NCI-H774 (cell line): ENCODE data around the gene EHBP1L1.

Experiments
- DNase-seq: peaks from one replicate; lab custom pipeline; 2025; lab: John Stamatoyannopoulos, UW

The EHBP1L1 gene

DNA sequence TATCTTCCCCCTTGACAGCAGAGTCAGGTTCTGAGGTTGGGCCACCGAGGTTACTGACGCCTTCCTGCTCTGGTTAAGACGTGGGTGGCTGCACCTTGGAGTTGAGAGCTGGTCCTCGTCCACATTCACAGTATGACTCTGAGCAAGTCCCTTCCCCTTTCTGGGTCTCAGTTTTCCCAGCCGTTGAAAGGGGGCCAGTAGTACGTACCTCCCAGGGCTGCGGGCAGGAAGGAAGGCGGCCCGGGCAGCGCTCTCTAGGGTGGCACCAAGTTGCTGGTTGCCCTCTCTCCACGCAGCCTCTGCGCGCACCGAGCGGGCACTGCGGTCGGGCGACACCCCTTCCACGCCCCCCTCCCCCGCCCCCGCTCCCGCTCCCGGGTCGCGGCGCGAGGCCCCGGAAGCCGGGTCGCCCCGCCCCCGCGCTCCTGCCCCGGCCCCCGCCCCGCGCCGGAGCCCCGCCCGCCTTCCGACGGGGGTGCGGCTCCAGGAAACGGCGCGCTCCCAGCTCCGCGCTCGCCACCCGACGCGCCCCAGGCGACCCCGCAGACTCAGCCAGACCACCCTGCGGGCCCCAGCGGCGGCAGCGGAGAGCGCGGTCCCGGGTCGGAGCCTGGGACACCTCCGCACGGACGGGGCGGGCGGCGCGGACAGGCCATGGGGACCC, at the start of gene EHBP1L1:
TSS of gene EHBP1L1 (plus strand) at position 486 of the 664 bp plus-strand sequence. CDS start 250 bp downstream, outside the sequence.
- DNase-seq = peak; percentile 75

DNA sequence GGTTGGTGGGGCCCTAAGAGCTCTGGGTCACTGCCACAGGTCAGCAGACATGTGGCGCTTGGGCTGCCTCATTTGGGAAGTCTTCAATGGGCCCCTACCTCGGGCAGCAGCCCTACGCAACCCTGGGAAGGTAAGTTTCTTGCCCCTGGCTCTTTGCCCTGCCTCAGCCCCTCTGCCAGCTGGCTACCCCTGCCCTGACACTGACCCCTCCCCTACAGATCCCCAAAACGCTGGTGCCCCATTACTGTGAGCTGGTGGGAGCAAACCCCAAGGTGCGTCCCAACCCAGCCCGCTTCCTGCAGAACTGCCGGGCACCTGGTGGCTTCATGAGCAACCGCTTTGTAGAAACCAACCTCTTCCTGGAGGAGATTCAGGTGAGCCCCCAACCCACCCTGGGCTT, 49.1 kb upstream of the EHBP1L1 start:
- no peak for DNase-seq

- no peak for DNase-seq
Measured at GRCh38 chr11:65528819-65529350, 47.0 kb upstream of the EHBP1L1 start.

DNA sequence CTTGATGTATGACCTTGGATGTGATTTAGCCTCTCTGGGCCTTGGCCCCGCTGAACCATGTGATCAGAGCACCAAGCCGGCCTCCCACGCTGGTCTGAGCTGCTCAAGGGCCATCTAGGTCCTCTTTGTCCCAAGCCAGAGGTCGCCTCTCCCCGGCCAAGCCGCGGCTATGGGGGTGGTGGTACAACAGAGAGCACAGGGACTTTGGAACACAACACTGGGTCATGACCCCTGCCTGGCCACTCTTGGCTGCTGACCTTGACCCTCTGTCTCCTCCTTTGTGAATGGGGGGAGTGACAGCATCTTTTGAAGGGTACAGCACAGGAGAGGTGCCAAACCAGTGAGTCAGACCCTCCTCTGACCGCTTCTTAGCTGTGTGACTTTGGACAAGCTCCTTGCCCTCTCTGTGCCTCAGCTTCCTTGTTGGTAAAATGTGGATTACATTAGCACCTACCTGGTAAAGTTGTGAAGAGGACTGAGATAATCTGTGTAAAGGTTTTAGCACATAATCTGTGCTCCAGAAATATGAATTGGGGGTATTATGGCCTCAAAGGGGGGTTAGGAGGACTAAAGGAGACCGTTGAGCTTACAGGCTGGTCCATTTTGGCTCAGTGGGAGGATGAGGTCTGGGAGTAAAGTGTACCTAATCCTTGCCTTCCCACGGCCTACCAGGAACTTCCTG, 46.2 kb upstream of the EHBP1L1 start:
- DNase-seq = no peak

DNA sequence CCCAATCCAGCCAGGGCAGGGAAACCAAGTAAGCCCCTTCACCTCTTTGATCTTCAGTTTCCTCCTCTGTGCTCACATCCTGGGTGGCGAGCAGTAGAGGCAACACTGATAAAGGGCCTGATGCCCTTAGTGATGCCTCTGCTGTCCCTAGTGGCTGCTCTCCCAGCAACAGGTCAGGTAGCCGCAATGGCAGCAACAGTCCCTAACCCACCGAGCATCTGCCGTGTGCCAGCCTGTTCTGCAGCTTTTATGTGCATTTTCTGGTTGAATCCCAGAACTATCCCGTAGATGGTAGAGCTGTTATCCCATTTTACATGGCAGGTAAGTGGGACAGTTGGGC, 45.7 kb upstream of the EHBP1L1 start:
- DNase-seq = no peak

- no peak for DNase-seq
Measured at GRCh38 chr11:65532388-65533064, 43.3 kb upstream of the EHBP1L1 start.

GRCh38 chr11:65535102-65535501, 40.8 kb upstream of the EHBP1L1 start:
- DNase-seq = no peak

- DNase-seq = no peak
Measured at GRCh38 chr11:65536412-65537295, 39.2 kb upstream of the EHBP1L1 start.

GRCh38 chr11:65537296-65537597, 38.6 kb upstream of the EHBP1L1 start:
- DNase-seq = no peak

DNA sequence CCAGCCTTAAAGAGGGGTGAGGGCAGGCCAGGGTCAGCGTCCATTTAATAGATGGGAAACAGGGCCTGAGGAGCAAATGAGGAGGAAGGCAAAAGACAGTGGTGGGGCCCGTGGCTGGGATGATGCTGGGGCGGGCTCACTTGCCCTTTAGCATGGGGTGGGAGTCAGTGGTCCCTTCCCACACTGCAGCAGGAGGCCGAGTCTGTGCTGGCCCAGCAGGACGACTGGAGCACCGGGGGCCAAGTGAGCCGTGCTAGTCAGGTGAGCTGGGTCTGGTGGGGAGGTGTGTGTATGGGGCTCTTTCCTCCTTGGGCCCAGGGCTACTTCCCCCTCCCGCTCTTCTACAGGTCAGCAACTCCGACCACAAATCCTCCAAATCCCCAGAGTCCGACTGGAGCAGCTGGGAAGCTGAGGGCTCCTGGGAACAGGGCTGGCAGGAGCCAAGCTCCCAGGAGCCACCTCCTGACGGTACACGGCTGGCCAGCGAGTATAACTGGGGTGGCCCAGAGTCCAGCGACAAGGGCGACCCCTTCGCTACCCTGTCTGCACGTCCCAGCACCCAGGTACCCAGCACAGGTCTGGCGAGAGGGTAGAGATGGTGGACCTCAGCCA, 38.1 kb upstream of the EHBP1L1 start:
- DNase-seq = no peak

GRCh38 chr11:65538232-65538914, 37.5 kb upstream of the EHBP1L1 start:
- DNase-seq = no peak

DNA sequence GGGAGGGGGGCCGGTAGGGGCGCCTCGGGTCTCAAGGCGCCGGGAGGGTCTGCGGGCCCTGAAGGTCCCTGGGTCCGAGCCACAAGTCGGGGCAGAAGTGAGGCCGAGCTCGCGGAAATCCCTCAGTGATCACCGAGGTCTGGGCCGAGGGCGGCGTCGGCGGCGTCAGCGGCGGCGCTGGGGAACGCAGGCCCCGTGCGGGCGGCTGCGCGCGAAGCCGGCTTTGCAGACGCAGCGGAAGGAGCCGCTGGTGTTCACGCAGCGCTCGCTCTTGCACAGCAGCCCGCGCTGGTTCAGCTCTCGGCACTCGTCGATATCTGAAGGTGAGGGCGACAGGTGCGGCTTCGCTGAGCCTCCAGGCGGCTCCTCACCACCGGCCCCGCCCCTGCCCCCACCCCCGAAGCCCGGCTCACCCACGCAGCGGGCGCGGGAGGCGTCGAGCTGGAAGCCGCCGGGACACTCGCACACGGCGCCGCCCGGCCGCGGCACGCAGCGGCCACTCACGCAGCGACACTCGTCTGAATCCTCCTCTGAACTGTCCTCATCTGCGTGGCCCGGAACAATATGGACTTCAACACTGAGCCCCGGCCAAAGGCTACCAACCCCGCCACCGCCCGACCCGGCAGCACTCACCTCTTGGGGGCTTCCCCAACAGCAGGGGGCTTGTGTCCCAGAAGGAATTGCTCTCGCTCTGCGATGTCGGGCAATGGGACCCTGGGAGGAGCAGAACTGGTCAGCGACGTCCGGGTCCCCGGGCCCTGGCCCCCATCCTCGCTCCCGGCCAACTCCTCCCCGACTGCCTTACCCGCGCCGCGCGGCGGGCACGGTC, 36.7 kb upstream of the EHBP1L1 start:
- DNase-seq = no peak

DNA sequence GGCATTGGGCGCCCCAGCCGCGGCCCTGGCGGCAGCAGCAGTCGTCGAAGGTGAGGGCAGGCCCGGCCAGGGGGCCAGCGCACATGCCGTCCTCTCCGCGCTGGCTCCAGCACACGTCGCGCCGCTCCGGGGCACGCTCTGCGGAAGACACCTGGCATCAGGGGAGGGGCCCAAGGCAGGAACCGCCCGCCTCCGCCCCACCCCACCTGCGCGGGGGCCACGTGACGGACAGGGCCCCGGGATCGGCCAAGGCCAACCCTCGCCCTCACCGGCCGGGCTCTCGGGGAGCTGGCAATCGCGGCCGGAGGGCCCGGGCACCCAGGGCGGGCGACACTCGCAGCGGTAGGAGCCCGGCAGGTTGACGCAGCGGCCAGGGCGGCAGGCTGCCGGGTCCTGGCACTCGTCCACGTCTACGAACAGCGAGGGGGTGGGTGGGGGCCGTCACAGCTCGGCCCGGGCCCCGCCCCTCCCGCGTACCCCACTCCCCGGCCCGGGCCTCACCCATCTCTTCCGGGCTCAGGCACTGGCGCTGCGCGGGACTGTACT, 36.0 kb upstream of the EHBP1L1 start:
- no peak for DNase-seq

- DNase-seq = peak; percentile 55
Measured at GRCh38 chr11:65540290-65541092, 35.4 kb upstream of the EHBP1L1 start.

GRCh38 chr11:65541093-65541982, 34.5 kb upstream of the EHBP1L1 start:
- DNase-seq = no peak

- no peak for DNase-seq
Measured at GRCh38 chr11:65542738-65543390, 33.0 kb upstream of the EHBP1L1 start.

DNA sequence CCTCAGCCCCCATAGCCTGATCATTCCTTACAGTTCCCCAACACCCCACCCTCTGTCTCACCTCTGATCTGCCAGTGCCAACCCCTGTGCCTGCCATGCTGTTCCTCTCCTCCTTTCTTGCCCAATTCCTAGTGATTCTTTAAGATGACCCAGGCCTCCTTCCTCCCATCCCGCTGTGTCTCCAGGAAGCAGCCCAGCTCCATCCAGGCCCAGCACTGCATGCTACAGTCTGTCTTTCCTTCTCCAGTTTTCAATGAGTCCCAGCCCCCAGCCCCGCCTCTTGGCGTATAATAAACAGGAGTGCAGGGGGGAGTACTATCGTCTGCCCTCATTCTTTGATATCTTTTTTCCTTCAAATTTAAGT, 30.0 kb upstream of the EHBP1L1 start:
- no peak for DNase-seq
